Inflammatory macrophage (primary cell): ENCODE results near the gene PATZ1.
"Not testable (repeated sequence)": the region's sequence is repeated elsewhere in the genome, so short reads cannot be mapped to it uniquely, and the experiment has no call there.

Experiments used
- DNase-seq, 2 donors: peaks; one replicate each; pipeline ENCODE4 v3.0.0-alpha.2; 2020 to 2022

PATZ1 gene

DNA sequence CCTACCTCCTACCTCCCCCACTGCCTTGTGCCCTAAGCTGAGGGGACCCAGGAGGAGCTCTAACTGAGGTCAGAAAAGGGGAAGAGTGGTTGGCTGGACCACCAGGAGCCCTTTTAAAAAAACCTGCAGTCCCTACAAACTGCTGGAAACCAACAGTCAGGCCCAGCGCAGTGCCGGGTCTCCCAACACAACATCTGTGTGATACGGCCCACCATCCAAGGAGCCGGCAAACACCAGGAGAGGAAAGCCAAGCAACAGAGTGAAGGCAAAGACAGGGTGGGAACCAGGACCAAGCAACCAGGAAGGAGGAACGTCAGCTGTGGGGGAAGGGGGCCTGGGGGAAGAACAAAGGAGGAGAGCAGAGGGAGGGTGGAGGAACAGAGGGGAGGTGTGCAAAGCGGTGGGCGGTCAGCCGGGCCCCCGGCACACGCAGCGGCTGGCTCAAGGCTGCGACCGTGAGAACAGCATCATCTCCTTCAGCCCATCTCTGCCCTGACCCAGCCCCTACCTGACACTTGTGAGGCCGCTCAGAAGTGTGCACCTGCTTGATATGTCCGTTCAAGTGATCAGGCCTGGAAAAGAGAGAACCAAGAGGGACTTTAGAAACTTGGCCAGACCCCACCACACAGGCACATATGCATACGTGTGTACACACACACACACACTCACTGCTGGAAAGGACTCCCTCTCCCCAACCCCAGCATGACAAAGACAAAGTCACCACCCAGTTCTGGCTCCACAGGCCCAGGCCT, 3.6 kb downstream of the PATZ1 start:
- no peak for DNase-seq

DNA sequence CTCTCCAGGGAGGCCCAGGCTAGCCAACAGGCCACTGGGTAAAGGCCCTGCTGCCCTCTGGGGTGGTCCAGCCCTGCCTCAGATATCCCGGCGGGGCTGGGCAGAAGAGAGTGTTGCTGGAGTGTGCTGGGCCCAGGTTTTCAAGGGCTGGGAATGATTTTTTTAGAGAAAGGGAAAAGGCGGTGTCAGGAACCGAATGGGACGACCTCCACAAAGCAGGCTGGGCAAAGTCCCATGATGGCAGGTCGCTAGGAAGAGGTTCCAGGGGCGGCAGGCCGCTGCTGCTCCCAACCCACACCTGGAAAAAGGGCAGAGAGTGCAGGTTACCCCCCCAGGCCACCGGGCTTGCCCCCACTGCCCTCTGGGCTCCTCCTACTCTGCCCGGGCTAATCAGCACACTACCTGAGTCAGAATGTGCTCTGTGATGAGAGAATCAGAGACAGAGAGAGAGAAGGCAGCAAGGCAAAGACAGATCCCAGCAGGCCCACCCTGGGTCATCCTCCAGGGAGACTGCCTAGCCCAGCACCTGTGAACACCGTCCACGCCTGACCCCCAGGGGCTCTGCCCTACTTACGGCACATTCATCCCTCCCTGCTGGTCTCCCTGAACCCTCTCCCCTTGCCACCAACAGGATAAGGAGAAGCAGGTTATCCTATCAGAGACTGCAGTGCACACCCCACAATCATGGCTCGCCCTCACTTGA, 4.6 kb downstream of the PATZ1 start:
- DNase-seq = no peak

DNA sequence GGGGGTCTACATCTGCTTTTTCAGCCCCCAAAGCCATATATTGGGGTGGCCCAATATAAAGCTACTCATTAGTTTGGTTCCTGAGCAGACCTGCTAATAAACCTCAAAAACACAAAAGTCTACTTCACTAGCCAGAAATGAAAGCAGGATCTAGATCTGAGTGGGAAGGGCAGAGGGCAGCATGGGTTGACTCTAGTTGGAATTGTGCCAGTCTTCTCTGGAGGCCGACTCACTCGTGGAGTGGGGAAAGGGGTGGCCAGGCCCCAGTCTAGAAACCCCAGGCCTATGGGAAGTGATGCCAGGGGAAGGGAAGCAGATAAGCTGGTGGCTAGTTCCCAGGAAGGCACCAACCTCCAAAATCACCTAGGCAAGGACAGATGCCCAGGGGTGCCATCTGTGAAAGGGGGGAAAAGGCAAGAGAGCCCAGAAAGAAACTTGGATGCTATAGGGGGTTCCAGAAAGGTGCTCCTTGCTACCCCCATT, 5.3 kb downstream of the PATZ1 start:
- no peak for DNase-seq

DNA sequence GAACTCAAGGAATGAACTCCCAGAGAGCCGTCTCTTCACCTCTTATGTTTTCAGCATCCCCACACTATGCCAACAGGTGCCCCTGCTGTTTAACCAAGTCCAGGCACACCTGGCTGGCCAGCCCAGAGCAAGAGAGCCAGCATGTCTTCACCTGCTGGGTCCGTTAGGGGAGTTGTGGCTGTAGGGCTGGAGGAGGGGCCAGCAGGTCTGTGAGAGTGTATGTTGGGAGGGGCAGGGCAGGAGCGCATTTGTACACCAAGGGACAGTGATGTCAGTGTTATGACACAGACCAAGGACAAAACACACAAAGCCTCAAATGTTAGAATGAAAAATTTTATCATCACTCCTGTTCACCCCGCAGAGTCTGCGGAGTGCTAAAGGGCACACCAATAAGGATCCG, 5.8 kb downstream of the PATZ1 start:
- DNase-seq = no peak

DNA sequence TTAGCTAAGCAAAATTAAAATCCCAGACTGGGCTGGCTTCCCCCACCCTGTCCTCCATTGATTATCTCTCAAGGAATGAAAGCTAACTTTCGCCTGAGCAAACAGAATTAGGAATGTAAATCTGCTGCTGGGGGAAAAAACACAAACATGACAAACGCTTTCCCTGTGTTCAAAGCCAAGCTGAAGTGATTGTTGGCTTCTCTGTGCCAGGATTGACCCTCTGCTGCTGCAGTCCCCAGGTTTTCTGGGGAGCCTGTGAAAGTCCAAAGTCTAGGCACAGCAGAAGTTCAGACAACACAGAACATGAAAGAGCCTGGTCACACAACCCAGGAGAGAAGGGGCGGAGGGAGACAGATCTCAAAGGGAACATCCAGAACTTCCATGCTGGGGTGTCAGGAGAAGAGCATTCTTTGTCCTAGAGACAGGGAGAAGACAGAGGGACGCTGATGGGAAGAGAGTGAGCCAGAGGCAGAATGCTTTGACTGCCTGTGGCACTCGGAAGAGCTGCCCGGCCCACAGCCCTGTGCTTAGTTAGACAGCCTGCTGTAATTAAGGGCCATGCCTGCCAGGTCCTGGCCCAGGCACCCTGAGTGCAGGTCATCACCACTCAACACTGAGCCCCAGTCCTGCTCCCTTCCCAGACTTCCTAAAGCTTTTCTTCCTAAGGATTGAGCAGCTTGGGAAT, 6.9 kb downstream of the PATZ1 start:
- DNase-seq = no peak

DNA sequence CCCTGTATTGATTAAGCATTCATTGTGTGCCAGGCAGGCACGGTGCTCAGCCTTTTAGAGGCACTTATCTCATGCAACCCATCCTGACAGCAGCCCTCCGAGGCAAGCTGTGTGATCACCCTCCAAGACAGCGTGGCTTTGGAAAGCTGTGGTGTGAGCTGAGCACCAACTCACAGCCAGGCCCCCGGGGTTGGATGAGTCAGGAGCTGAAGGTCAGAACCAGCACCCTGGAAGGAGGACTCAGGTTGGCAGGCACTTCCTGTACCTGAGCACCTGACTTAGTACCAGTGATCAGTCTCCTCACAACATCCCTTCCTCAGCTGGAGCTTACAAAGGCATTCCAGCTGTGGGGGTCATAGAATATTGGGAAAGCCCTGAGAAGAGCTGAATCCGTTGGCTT, 9.0 kb downstream of the PATZ1 start:
- DNase-seq = no peak

DNA sequence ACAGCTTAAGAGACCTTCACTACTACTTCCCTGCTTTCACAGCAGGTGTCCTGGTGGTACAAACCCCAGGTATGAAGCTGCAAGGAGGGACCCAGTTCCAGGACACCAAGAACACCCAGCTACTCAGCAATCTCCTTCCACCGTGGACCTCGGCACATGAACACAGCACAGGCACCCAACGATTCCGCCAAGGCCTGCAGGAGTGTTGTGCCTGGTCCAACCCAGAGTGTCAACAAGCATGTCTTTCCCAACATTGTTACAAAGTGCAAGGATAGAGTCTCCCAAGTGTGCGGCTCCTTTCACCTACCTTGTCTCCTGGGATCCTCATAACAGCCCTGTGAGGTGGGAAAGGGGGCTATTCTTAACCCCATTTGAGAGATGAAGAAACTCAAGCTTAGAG, 11.8 kb downstream of the PATZ1 start:
- DNase-seq = no peak

DNA sequence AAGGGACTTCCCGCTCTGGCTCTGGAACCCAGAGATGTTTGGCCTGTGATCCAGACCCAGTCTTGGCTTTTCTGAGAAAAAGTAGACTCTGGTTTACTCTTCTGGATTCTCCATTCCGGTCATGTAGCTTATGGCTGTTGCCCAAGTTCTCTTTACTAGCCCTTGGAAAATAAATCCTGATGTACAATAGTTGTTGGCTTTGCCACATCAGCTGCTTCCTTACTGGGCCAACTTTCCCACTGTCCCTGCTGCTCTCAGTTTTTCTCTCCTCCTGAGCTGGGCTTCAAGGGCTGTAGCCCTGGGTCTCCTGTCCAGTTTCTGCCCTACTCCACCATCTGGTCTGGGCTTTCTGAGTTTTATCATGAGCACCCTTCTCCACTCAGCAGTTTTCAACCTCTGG, 12.5 kb downstream of the PATZ1 start:
- DNase-seq = no peak

DNA sequence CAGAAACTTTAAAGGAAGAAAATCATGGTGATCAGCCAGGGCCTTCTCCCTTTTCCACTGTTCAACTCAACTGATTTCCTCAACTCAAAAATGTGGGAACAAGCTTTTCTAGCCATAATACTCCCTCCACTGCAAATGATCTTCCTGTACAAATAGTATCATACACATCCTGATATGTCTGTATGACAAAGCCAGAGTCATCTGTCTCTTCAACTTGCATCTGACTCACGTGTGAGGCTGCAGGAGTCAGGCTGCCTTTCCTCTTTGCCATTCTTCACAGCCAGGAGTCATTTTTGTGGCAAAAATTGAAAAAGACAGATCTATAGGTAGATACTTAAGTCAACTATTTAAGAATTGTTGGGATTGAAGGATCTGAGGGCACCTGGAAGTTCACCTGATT, 13.3 kb downstream of the PATZ1 start:
- DNase-seq = no peak

DNA sequence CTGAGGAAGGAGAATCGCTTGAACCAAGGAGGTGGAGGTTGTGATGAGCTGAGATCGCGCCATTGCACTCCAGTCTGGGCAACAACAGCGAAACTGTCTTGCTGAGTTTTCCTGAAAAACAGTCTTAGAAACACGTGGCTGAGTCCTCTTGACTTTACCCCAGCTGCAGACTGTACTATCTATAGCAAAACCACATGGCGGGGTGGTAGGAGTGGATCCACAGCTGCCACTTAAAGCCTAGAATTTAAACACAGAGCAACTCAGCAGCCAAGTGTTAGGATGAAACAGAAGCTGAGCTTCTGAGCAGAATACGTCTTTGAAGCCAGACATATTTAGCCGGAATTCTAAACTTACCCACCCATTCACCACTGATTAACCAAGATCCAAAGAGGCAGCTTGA, 14.1 kb downstream of the PATZ1 start:
- DNase-seq = no peak

DNA sequence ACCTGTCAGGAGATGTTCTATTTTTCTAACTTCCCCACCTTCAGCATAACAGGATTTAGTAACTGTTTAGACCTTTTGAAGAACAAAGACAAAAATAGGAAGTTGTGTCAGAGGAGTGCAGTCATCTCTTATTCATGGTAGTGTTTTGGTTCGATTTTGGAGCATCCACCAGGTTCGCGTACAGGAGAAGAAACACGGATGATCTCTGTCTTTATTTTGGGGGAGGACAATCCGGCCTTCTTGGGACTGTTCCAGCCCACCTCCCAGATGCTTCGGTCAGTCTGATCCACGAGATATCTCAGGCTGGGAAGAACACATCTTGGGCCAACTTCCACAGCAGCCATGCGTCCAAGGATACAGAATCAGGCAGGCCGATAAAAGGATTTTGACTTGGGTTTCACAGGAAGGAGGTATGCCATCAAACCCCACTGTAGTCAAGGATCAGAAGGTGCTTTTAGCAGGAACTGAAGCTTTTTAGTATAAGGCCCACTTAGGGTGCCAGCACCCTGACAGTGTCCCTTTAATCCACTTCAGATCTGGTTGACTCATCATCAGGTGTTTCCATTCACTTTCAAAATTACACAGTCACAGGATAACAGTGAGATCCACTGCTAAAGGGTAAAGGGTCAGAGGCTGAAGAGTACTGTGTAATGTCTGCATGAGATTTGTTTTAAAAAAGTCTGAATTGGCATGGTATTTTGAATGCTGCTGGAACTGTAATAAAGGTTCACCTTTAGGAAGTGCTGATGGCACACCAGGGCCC, 16.5 kb downstream of the PATZ1 start:
- peak in 1 of 2 donors; percentile 12 for DNase-seq

DNA sequence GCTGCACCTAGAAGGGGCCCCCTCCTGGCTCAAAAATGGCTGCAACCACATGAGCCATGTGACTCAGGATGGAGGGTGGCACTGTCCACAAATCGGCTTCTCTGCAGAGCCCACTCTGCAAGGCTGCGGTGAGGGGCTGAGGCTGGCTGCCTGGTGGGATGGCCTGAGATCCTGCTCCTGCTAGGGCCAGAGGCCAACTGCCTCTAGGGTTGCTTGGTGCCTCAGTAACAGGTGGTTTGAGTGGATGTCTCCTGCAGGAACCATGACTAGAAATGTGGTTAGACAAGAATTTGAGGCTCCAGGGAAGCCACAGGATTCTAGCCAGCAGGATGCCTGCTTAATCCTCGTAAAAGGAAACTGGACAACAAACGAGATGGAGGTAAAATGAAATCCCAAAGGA, 17.1 kb downstream of the PATZ1 start:
- DNase-seq = no peak

DNA sequence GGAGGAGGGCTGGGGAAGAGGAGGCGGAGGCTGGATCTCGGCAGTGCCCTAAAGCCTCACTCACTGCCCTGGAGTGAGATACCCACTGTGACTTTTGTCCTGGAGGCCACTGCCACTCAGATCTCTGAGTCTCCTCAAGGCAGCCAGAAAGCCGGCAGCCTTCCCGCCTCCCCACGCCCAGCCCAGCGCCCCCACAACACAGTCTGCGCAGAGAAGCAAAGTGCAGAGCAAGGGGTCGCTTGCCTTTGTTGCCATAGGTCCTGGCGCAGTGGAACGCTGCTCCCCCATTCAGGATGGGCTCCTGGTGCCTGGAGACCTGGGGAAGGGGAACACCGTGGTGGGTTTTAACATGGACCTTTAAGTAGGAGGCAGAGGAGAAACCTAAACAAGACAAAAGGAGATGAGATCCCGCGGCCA, 17.6 kb downstream of the PATZ1 start:
- no peak for DNase-seq

DNA sequence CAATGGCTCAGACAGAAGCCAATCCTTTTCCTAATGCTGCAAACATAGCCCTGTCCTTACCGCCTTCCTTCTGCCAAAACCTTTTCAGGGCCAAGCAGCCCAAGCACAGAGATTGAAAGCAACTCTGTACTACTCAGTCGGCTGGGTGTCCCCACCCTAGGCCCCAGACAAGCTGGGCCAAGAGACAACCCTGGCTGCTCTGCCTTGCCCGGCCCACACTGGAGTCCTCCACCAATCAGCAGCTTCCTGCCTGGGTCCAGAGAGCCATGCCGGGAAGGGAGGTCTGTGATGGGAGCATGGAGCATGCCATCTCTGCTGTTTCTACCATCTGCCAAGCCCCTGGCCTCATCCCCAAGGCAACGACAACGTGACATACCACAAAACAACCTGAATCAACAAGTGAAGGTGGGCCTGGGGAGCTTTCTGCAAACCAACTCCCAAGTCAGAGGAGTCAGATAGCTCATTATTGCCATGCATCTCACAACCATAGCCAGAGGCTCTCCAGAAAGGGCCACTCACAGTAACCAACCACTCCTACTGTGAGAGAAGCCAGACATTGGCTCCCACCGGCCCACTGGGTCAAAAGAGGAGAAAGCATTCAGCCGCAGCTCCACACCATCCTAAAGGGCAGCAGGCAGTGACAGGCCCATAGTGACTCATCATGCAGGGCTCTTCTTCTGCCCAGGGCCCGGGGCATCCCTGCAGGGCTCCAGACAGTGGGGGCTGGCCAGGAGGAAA, 18.2 kb downstream of the PATZ1 start:
- no peak for DNase-seq

DNA sequence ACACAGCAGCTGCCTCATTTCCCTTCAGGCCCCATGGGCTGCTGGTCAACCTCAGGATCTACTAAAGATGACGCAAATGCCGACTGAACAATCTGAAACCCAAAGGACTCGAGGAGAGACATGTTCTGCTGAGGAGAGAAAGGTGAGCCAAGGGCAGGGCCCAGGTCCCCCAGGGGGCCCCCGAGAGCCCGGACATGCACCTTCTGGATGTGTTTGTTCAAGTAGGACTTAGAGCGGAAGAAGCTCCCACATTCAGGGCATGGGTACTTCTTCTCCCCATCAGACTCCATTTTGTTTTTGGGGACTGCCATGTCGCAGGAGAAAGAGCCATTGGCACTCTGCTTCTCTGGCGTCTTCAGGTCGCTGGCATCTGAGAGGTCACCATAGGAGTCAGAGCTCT, 19.3 kb downstream of the PATZ1 start:
- DNase-seq = no peak

DNA sequence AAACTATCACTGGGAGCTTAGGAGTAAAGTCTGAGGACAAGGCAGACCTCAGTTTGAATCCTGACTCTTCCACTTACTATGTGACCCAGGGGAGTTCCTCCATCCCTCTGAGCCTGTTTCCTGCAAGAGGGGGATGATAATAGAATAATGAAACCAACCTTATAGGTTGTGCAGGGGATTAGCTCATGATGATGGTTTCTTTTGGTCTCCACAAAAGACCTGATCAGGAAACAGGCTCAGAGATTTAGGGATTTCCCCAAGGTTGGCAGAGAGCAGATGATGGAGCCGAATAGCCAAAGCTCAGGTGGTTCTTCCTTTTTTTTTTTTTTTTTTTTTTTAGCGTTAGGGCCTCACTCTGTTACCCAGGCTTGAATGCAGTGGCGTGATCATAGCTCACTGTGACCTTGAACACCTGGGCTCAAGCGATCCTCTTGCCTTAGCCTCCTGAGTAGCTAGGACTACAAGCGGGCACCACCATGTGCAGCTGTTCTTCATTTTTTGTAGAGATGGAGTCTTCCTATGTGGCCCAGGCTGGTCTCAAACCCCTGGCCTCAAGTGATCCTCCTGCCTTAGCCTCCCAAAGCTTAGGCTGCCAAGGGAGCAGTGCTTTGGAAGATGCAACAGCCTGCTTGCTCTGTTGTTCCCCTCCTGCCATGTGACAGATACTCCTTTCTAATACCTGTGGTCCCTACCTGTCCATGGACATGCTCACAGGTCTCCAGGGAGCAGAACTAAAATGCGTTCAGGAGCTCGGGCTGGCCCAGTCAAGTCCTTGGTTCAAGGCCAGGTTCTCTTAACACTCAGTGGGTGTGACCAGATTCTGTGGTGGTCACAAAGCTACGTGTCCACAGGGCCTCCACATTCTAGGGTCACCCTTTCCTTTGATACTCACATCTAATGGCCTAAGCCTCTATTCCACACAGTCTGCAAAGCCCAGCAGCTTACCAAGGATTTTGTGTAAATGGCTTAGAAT, 22.3 kb downstream of the PATZ1 start:
- no peak for DNase-seq

DNA sequence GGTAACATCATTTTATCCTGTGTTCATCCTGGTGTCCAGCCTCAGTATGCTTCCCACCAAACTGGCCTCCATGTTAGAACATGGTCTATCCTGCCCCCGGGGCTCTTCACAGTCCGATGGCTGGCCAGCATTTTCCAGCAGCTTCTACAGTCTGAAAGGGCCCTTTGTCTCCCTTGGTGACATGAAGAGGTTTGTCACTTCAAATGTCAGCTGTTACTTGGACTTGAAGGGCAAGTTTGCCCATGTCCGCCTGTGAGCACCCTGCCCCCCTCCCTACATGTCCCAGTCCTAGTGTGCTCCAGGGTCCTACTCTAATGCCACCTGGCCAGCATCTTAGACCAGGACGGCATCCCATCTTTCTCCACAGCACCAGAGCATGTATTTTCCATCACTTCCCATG, 24.7 kb downstream of the PATZ1 start:
- DNase-seq = no peak

DNA sequence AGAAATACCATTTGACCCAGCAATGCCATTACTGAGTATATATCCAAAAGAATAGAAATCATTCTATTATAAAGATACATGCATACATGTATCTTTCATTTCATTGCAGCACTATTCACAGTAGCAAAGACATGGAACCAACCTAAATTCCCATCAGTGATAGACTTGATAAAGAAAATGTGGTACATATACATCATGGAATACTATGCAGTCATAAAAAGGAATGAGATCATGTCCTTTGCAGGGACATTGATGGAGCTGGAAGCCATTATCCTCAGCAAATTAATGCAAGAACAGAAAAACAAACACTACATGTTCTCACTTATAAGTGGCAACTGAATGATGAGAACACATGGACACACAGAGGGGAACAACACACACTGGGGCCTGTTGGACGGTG, 31.9 kb downstream of the PATZ1 start:
- DNase-seq = not testable (repeated sequence)

DNA sequence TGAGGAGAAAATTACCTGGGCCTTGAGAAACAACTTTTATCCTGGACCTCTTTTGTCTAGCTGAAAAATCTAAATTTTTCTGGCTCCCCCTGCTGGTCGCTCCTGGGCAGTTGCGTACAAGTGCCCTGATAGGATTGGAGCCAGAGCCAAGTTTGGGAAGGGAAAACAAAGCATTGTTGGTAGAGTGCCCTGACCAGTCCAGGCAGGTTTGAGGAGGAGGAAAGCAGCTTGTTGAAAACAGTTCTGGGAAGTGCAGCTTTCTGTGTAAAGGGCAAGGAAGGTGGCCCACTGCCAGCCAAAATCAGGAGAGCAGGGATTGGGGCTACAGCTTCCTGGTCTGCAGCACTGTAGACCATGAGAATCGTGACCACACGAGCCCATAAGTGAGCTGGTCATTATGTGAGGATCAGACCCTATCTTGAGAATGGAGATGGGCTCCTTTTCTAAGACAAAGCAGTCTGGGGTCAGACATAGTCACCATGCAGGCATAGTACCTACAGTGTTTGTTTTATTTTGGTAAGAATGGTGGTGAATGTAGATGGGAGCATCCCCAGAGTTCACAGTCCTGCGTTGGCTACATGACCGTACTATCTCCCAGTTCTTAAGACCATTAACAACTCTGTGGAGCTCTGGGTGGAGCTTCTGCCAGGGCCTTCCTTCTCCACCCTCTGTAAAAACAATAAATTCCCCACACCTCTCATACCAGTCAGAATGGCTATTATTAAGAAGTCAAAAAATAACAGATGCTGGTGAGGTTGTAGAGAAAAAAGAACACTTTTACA, 32.6 kb downstream of the PATZ1 start:
- peak; percentile 59 to 67 for DNase-seq

DNA sequence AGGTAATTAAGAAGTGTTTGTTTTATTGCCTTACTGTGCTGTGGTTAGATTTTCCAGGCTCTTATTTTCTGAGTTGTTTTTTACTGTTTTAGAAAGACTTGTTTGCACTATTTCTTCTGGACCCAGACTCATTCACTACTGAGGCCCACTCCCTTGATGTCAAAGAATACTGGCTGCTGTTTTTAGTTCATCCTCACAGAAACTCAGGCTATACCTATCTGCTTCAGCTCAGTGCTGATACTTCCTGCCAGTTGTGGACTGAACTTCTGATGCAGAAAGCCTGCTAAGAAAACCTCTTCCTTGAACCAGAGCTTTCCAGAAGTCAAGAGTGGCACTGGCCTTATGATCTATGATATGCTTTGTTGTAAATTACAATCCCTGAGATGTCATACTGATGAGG, 38.0 kb downstream of the PATZ1 start:
- no peak for DNase-seq
